Hematopoietic multipotent progenitor cell treated with erythropoietin and hydrocortisone succinate and interleukin-3 and kit ligand, for 17 days (in vitro differentiated cells): Measurements from ENCODE around the gene PPP1R1C.

Experiments used
- DNase-seq: peaks from one replicate; pipeline ENCODE4 v3.0.0-alpha.2; 2015; ENCODE audit warnings: low spot score

PPP1R1C gene

DNA sequence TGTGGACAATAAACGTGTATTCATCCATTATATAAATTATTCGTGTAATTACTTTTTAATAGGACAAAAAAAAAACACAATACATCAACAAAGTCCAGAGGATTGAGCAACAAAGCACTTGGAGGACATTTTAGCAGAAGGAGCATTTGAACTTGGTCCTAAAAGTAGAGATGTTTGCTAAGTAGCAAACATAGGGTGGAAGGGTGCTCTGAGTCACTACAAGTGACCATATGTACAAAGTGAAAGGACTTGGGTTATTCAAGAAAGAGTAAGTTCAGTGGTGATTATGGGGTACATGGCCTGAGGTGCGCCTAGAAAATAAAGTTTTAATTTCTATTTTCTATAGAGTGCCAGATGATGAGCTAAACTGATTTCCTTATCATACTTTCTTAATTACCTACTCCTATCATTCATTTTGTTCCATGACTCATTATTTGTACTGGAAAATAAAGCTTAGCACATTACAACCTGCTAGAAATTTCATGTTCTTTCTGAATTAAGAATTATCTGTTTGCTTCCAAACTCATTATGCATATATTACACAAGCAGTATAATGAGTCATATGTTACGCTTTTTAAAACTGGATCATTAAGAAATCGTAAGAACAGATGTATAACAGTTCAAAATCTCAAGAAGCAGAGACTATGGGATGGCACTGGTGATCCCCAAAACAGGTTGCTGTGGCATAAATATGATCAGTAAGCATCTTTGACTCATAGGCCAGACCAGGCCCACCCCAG, 13.1 kb upstream of the PPP1R1C start:
- DNase-seq, result no peak

DNA sequence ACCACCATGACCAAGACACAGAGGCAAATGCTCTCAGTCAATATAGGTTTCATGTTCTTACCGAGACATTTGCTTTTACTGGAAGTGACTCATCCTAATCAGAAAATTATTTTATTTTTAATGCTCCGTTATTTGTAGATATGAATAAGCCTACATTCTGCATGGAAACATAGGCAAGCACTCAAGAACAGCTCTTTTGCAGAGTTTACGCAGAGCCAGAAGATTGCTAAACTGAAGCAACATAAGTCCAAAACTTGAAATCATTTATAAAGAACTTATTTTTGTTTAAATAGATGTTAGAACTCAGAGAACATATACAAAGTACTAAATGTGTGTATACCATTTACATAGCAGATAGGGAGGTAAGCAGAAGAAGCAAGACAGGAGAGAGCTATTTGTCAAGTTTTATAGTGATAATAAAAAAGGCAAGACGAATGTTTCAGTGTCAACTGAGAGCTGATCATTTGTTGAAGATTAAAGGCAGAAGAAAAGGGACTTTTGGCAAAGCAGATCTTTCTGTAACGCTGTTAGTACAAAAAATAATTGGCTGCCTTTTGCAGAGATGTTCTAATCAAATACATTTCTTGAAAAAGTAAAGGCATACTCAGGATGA, 12.4 kb upstream of the PPP1R1C start:
- no peak for DNase-seq

DNA sequence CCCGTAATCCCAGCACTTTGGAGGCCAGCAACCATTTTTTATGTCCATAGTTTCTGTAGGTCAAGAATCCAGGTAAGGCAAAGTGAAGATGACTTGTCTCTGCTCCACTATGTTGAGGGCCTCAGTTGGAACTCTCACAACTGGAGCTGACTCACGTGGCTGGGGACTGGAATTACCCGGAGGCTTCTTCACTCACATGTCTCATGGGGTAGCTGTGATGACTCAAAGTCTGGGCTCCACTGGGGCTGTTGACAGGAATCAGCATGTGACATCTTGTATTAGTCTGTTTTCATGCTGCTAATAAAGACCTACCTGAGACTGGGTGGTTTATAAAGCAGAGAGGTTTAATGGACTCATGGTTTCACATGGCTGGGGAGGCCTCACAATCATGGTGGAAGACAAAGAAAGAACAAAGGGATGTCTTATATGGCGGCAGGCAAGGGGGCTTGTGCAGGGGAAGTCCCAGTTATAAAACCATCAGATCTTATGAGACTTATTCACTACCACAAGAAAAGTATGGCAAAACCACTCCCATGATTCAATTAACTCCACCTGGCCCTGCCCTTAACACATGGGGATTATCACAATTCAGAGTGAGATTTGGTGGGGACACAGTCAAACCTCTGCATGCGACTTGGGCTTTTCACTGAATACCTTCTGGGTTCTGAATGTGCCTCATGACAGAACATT, 7.8 kb upstream of the PPP1R1C start:
- DNase-seq, result no peak

DNA sequence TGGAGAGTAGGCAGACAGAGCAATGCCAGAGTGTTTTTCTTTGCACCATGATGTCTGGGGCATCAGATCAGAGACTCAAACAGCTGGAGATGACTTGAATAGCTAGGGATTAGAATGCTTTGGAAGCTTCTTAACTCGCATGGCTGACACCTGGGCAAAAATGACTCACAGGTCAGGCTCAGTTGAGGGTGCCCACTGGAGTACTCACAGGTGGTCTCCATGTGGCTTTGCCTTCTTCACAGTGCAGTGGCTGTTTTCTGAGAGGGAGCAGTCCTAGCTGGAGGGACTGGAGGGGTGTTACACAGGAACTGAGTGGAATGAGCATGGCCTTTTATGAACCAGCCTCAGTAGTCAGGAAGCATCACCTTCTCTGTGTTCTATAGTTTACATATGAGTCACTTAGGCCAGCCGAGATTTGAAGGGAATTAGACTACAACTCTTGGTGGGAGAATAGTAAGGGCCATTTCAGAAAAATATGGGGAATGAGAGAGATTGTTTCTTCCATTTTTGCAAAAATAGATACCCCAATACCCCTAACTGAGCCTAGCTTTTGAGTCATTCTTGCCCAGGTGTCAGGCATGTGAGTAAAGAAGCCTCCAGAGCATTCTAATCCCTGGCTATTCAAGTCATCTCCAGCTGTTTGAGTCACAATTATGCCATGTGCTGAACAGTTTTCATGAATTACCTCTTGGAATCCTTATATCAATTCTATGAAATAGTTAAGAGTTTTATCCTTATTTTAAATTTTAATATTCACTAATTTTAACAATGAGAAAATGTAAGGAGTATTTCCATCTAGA, 7.1 kb upstream of the PPP1R1C start:
- DNase-seq, result no peak

DNA sequence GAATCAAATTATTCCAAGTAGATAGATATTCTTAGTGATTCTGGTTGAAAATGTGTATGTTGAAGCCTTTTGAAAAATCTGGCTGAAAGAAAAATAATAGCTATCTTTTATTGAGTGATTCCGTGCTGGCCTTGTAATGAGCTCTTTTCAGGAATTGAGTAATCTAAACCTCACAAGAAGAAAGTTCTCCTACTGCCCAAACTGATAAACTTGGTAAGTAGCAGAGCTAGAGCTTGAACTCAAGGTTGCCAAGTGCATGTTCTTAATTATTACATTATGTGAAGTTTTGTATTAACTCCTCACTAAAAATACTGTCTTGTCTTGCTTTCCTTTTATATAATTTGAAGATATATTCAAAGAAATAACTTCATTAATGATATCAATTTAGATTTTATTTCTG, 1.6 kb upstream of the PPP1R1C start:
- no peak for DNase-seq

DNA sequence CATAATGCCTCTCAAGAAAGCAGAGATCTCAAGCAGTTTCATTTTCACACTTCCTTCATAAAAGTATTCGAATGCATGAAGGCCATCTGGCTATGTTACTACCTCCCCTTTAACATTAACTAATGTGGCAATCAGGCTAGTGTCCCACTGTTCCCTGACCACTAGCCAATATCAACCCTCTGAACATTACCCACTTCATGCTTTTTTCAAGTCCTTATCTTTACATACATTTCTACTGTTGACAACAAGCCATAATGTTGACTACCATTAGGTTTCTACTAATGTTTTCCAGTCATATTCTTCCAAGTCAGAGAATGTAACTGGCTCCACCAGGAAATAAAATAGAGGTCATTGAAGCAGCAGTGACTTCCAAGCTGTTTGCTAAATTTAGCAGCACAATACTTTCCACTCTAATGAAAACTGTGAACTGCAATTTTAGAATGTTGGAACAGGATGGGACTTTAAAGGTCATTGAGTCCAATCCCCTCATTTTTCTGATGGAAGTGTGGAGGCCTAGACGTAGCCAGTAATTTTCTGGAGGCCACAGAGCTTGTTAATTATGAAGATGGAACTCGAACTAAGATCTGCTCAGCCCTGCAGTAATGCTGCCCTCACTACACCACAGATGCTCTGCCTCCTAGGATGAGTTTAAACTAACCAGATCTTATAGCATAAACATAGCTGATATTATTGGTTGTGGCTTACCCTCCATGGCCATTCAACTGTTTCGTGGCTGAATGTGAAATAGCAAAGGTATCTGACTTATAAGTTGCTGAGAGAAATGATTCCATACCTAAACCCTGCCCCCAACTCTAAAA, 630 bp upstream of the PPP1R1C start:
- no peak for DNase-seq

DNA sequence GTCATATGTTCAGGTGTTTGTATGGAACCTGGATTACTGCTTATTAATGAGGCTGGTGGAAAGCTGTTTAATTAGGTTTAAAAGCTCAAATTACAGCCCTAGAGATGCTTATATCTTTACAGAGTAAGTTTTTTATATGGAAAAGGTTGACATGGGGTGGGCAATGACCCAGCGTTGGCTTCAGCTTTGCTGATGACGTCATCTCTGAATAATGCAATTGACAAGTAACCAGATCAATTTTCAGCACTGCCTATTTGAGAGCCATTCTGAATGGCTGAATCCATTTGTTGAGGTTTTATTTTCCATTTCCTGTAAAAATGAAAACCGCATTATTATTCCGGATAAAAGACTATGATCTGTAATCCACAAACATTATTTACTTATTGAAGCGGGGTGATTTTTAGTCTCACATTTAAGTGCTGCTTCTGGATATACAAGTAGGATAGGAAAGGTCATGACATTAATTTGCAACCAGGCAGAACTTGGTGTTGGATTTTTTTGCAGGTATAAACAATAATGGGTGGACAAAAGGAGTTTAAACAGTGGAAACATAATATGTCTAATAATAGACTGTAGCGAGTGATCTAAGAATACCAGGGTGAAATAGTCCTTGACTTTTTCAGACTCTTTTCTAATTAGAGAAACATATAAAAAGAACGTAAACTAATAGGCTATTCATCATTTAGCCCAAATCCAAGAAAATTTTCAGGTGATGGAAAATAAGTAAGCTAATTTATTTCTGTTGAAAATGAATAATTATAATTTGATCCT, 2.7 kb downstream of the PPP1R1C start:
- no peak for DNase-seq

DNA sequence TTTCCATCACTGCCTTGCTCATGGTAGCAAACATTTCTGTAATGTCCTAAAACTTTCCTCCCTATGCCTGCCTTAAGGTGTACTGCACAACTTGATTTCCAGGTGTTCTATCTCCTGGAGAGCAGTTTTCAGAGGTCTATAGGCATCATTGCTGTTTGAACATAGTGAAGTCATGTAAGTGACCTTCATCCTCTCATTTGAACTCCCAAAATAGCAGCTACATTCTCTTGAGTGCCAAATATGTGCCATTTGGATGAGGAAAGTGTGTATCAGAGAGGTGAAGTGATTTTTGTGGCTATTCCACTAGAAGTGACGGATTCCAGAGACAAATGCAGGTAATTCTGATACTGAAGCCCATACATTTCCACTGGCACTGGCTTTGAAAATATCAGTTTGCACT, 3.4 kb downstream of the PPP1R1C start:
- DNase-seq, result no peak

DNA sequence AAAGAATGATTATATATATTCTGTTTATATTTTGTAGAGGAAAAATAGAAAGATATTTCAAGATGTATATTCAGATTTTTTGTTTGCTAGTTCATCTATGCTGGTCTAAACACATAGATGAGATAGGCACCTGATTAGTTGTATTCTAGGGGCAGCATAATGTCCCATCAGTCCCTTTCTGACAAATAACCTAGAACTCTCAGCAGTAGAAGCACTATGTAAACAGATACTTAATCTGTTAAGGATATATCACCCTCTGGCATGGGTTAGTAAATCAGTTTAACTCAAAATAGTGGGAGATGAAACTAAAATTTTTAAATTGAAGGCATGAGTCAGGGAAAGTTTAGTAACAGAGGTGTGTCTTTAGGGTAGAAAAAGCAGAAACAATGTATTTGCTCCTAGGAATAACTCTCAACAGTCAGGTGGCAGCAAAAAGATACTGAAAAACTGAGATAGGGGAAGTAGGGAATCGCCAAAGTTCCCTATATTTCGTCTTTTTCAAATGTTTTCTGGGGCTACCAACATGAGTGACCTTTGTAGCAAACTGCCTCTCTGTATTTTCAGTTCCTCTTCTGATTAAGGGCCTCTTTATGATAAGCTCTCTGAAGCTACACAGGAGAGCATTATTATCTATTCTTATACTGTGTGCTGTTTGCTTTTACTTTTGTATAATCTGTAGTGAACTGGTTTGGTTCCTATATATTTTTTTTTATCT, 5.7 kb downstream of the PPP1R1C start:
- no peak for DNase-seq

DNA sequence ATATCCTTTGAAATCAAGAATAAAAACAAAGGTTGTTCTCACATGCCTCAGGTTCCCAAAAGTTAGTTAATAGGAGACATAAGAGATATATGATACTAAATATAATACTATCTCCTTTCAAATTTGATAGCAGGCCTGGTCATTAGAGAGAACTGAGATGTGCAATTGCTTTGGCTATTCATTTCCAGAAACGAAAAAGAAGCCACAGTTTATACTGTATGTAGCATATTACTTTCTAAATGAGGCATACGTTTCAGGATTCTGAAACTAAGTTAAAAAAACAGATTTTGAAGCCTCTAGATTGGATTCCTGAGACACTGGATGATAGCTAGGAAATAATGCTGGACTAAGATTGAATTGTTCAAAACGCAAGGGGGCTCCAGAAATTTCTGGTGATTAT, 7.1 kb downstream of the PPP1R1C start:
- DNase-seq, result no peak

DNA sequence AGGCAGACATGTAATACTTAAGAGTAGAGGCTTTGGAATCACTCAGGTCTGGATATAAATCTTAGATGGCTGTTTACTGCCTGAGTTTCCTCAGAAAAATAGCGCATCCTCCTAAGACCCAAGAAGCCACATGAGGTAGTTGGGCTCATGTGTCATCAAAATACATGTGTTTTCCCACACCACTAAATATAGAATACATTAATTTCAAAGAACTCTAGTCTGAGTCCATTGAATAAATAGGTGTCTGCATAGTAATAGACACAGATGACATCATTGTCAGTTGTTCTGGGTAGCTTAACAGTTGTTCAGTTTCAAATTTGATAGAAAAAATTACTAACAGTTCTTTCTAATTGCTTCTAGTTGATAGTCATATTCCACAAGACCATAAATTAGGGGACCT, 9.6 kb downstream of the PPP1R1C start:
- DNase-seq, result no peak

DNA sequence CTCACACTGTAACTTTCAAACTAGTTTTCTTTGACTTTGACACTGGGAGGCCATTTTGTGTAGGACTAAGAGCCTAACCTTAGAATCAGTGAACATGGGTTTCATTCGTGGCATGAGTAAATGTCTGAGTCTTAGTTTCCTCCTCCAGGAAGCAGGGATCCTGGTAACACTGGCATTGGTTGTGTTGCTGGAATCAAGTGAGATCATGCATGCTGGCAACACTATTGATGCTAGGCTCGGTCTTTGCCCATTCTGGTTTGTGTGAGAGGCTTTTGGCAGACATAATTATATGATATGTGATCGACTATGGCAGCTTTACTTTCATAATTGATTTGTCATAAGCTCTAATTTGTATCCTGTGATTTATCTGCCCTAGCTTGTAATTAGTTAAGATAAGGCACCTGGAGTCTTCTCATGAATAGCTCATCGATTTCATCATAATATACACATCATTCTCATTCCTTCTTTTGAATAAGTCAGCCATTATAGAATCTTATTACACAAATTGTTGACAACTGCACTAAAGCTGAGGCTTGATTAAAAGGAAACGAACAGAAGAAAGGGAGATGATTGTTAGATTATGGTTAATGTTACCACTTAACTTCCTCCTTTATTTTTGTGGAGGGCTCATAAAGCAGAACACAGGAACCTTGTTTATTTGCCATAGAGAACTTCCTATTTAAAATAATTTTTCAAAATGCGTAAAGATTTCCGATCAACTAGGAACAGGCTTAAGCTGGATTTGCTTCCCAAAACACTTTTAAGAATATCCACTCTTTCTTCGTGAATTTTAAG, 12.6 kb downstream of the PPP1R1C start:
- no peak for DNase-seq

DNA sequence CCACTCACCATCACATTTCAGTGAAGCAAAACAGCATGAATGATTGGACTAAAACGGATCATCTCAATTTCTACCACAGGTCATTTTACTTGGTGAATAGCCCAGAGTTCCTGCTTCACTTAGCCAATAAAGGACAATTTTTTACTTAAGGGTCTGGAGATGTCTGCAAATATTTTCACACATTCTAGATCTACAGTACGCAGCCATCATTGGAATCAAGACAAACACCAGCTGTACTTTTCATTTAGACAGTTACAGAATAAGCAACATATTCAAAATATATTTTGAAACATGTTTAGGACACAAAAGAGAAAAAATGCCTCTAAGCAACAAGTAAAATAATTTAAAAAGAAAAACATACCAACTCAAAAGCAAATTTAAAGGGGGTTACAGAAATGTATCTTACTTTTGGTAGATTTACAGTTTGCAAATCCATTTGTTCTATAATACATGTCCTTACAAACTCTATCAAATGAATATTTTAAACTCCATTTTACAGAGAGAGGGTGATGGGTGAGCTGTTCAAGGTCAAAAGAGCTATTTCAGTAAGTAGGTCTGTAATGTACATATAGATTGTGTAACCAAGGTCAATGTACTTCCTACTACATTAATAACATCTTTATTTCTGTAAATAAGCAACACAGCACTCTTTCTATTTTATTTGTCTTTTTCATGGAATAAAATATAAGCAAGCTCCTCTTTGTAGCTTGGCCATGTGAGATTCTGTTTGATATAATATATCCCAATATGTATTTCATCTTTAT, 13.4 kb downstream of the PPP1R1C start:
- DNase-seq, result no peak

DNA sequence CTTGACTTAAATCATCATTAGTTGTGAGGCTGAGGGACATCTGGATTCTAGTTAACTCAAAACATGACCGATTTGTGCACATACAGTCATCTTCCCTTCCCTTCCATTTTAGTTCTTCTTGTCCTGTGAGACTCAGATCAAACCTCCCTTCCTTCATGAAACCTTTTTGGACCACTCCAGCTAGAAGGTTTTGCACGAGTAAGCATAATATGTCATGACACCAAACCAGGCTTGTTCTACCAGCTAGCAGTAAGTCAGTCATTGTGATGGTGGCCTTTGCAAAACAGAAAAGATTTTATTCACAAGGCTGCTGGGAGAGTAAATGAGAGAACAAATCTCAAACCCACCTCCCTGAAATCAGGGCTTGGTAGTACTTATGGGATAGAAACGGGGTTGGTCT, 14.3 kb downstream of the PPP1R1C start:
- DNase-seq, result no peak

DNA sequence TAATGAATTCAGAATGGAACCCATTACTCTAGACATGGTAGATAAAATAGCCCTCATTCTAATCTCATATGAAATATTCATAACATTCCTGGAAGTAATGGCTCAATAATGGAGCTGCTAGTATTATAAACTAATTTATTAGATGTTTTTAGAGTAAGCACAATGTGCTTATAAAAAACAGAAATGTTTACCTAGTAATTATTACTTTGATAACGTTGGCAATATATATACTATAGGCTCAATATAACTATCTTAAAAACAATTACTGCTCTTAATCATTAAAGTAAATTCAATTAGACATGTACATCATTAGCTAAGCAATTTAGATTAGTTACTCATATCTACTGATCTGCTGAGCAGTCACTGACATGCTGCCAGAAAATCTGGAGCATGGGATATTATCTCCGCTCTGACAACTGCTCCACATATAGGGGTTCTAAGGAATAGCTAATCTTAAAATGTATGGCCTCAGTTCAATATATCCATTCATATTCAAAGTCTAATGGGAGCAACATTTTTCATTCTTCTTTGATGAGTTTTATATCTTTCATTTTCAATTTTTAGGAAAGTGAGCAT, 19.4 kb downstream of the PPP1R1C start:
- no peak for DNase-seq

DNA sequence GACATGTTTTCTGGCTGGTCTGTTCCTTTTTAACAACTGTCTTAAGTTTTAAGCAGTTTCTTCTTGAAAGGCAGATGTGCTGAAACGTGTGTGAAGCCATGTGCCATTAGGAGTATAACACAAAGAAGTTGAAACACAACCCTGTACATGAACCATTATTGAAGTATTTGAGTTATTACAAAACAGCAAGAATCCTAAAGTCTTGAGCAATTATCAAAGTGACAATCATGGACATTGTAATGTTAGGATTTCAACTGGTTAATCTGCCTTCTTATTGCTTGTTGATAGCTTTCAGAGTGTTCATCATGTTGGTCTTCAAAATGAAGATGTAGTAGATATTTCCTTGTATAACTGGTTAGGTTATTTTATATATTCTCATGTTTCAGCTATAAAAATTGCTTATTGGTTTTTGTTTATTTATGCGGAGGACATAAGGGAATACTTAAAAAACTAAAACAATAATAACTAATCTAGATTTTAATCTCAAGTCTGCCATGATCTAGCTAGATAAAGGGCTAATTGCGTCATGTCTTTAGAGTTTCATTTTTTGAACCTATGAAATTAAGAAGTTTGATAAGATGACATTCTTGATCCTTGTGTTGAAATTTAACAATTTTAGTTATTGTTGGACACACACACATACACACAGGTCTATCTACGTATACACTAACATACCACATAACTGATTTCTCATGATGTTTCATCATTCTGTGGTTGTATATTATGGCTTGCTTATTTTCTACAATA, 21.1 kb downstream of the PPP1R1C start:
- DNase-seq, result no peak

DNA sequence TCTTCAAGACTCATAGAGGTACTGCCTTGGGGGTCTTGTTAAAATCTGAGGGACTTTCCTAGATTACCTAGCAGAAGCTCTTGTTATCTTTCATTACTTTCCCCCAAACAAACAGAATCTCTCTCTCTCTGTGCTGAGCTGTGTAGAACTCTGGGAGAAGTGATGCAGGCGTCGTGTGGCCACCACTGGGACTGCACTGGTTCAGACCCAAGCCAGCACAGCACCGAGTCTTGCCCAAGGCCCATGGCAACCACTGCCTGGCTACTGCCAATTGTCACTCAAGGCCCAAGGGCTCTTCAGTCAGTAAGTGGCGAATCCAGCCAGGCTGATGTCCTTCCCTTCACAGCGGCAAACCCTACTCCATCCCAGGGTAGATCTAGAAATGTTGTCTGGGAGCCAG, 28.6 kb downstream of the PPP1R1C start:
- no peak for DNase-seq
